ENCODE results near the gene SART3.

The SART3 gene, protein sequence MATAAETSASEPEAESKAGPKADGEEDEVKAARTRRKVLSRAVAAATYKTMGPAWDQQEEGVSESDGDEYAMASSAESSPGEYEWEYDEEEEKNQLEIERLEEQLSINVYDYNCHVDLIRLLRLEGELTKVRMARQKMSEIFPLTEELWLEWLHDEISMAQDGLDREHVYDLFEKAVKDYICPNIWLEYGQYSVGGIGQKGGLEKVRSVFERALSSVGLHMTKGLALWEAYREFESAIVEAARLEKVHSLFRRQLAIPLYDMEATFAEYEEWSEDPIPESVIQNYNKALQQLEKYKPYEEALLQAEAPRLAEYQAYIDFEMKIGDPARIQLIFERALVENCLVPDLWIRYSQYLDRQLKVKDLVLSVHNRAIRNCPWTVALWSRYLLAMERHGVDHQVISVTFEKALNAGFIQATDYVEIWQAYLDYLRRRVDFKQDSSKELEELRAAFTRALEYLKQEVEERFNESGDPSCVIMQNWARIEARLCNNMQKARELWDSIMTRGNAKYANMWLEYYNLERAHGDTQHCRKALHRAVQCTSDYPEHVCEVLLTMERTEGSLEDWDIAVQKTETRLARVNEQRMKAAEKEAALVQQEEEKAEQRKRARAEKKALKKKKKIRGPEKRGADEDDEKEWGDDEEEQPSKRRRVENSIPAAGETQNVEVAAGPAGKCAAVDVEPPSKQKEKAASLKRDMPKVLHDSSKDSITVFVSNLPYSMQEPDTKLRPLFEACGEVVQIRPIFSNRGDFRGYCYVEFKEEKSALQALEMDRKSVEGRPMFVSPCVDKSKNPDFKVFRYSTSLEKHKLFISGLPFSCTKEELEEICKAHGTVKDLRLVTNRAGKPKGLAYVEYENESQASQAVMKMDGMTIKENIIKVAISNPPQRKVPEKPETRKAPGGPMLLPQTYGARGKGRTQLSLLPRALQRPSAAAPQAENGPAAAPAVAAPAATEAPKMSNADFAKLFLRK

DNA sequence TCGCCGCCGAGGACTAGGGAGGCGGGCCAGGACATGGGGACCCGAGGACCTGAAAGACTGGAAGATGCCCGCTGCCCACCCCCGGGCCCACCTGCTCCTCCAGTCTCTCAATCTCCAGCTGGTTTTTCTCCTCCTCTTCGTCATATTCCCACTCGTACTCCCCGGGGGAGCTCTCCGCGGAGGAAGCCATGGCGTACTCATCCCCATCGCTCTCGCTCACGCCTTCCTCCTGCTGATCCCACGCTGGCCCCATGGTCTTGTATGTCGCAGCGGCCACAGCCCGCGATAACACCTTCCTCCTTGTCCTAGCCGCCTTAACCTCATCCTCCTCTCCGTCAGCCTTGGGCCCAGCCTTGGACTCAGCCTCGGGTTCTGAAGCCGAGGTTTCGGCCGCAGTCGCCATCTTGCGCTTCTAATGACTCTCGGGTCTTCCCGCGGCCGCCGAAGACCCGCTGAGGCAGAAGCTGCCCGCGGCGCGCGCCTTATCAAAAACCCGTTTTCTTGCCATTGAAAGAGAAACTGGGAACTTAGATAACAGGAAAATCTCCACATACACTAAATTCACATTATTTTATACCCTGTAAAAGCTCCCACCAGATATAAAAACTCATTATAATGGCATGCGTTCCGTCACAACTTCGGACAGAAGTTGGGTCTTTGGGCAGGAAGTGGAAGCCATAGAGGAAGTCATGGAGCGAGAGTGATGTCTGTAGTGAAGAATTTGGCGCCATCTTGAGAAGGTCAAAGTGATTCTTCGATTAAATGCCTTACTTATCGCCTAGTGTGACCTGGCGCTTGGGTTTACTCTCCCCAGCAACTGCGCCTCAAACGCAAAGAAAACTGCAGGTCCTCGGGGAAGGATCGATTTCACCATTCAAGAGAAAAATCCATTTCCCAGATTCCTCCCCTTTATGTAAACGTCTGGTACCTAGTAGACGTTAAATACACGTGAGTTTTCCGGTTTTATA is at the start of gene SART3:
Gene SART3 (minus strand): TSS at position 422 of the 968 bp plus-strand sequence. CDS start 19 bp downstream, at position 403.
- Mint-ChIP-seq H3K27ac (peak within 1 kb of the TSS; percentile 99), H3K4me1 (peaks cover 35 to 63% of the 10 kb centered on the region in 2 donors), H3K4me3 (peak within 1 kb of the TSS; percentile 99 to 100), H3K27me3 (no peaks in the 10 kb centered on the region), H3K36me3 (peaks cover 6 to 29% of the 10 kb centered on the region in 2 donors), H3K9me3 (no peaks in the 10 kb centered on the region)
- DNase-seq (peak; percentile 73), ATAC-seq (replicated peaks) (peak; percentile 49 to 60)

DNA sequence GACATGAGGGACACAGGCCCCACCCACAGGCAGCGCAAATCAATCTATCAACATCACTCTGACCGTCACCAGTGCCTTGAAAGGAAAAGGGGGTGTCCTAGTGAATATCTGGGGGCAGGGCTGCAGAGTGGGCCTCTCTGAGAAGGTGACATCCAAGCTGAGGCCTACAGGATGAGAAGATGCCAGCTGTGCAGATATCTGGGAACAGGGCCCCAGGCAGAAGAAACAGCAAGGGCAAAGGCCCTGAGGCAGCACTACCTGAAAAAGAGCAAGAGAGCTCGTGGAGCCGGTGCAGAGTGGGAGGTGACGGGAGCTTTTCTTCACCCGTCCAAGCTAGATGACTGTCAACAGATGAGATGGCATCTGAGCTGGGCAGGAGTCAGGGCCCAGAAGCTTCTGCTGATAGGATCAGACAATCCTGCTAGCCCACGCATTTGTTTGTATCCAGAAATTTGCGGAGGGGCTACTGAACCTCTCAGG is 49.4 kb upstream of the SART3 start:
- Mint-ChIP-seq H3K27me3 (peaks cover 6 to 20% of the 10 kb centered on the region in 2 donors), H3K4me1 (peaks cover 38 to 40% of the 10 kb centered on the region in 2 donors), H3K4me3 (no peak overlapping the region), H3K9me3 (peaks cover 0 to 2% of the 10 kb centered on the region in 2 donors), H3K27ac (peak overlapping the region; percentile 47), H3K36me3 (no peaks in the 10 kb centered on the region)
- DNase-seq (no peak), ATAC-seq (replicated peaks) (no peak)

DNA sequence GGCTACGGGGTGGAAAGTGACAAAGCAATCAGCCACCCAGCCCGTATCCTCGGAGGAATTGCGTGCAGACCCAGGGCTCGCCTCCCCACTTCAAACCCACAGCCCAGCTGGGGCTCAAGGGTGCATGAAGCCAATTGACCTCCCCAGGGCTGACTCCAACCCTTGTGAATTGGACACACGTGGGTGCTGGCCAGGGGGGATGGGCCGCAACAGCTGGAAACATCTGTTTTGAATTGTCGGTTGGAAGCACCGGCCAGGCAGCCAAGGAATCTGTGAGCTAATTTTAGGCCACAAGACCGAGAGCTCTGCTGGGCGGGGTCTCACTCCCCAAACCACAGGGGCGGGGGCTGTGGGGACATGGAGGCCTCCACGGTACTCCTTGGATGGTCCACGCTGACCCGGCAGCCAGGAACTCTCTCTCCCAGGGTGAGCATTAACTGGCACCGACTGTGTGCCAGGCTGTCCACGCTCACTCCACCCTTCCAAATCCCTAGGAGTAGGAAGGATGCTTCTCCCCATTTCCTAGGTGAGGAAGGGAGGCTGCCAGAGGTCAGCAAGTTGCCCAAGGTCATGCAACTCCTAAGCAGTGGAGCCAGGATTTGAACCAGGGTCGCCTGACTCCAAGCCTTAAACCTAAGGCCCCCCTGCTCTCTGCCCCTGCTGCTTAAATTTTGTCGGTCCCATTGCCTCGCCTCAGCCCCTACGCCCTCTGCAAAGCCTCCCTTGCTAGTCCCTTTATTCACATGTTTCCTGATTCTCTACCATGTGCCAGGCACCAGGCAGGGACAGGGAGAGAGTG is 48.8 kb upstream of the SART3 start:
- Mint-ChIP-seq H3K27ac (peak overlapping the region; percentile 47), H3K4me1 (peaks cover 41 to 44% of the 10 kb centered on the region in 2 donors)

DNA sequence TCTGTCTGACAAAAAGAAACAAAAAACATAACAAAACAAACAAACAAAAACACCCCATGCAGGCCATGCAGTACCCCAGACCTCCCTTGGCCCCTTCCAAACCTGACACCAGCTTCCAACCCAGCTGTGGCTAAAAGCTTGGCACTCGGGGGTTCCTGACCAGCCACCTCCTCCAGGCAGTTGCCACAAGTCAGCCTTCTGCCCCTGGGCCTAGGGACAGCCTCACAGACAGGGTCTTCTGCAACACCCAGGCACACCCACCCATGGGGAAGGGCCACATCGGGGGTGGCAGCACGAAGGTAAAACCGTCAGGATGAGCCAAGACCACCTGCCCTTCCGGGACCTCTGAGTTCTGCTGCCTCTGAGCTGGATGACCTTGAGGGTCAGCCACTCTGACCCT is 47.6 kb upstream of the SART3 start:
- Mint-ChIP-seq H3K4me3 (no peak overlapping the region), H3K4me1 (peaks cover 32 to 41% of the 10 kb centered on the region in 2 donors), H3K36me3 (no peaks in the 10 kb centered on the region), H3K9me3 (peaks cover 0 to 3% of the 10 kb centered on the region in 2 donors), H3K27ac (peak overlapping the region; percentile 42), H3K27me3 (peaks cover 8 to 27% of the 10 kb centered on the region in 2 donors)
- no peak for DNase-seq
- no peak for ATAC-seq (replicated peaks)

More for the DNA sequence above, 48.8 kb upstream of the SART3 start:
- peak; percentile 46 for DNase-seq
- ATAC-seq (replicated peaks), result peak; percentile 72 to 78
- H3K4me3 Mint-ChIP-seq, result no peak overlapping the region
- H3K36me3 Mint-ChIP-seq, result no peaks in the 10 kb centered on the region
- peaks cover 8 to 26% of the 10 kb centered on the region in 2 donors for H3K27me3 Mint-ChIP-seq
- H3K9me3 Mint-ChIP-seq, result peaks cover 0 to 3% of the 10 kb centered on the region in 2 donors

DNA sequence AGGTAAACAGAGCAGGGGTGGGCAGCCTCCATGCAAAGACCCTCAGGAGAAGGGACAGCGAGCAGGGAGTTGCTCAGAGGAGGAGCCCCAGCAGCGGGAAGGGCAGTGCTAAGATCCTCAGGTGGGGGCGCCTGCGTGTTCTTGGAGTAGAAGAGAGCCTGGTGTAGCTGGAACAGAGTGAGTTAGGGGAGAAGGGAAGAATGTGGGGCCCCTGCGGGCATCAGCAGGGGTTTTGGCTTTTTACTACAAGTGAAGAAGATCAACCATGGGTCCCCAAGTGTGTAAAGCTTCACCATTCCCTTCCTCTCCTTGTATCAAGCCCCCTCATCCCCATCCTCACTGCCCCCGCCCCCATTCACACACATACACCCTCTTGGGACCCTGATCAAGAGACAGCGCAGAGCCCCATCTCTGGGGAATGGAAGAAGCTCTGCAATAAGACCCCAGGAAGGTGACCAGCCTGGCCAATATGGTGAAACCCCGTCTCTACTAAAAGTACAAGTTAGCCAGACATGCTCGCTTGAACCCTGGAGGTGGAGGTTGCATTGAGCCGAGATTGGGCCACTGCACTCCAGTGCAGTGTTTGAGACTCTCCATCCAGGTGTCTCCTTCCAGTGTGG is 47.1 kb upstream of the SART3 start:
- H3K4me3 Mint-ChIP-seq, result no peak overlapping the region
- DNase-seq (no peak), ATAC-seq (replicated peaks) (no peak)
- H3K27me3 Mint-ChIP-seq, result peaks cover 8 to 27% of the 10 kb centered on the region in 2 donors
- H3K36me3 Mint-ChIP-seq, result no peaks in the 10 kb centered on the region
- peaks cover 27 to 35% of the 10 kb centered on the region in 2 donors for H3K4me1 Mint-ChIP-seq
- peak overlapping the region; percentile 42 for H3K27ac Mint-ChIP-seq
- H3K9me3 Mint-ChIP-seq, result peaks cover 0 to 3% of the 10 kb centered on the region in 2 donors

DNA sequence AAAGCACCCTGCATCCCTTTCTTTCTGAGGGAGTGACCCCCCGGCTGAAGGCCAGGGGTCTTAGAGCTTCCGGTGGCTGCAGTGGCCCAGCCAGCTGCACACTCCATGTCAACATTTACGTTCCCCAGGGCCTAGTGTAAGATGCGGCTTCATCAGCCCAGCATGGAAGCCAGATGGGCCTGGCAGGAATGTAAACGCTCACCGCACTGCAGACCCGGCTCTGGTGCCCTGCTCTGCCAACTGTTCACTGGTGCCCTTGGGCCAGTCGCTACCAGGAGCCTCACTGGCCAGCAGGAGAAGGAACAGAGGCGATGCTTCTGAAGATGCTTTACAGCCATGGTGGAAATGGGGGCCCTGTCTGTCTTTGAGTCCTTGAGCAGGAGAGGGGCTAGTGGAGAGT is 45.5 kb upstream of the SART3 start:
- DNase-seq (no peak), ATAC-seq (replicated peaks) (no peak)
- H3K27me3 Mint-ChIP-seq, result peaks cover 8 to 27% of the 10 kb centered on the region in 2 donors
- H3K4me1 Mint-ChIP-seq, result peaks cover 16 to 19% of the 10 kb centered on the region in 2 donors
- H3K27ac Mint-ChIP-seq, result no peak overlapping the region
- H3K9me3 Mint-ChIP-seq, result peaks cover 0 to 3% of the 10 kb centered on the region in 2 donors
- no peaks in the 10 kb centered on the region for H3K36me3 Mint-ChIP-seq
- no peak overlapping the region for H3K4me3 Mint-ChIP-seq

DNA sequence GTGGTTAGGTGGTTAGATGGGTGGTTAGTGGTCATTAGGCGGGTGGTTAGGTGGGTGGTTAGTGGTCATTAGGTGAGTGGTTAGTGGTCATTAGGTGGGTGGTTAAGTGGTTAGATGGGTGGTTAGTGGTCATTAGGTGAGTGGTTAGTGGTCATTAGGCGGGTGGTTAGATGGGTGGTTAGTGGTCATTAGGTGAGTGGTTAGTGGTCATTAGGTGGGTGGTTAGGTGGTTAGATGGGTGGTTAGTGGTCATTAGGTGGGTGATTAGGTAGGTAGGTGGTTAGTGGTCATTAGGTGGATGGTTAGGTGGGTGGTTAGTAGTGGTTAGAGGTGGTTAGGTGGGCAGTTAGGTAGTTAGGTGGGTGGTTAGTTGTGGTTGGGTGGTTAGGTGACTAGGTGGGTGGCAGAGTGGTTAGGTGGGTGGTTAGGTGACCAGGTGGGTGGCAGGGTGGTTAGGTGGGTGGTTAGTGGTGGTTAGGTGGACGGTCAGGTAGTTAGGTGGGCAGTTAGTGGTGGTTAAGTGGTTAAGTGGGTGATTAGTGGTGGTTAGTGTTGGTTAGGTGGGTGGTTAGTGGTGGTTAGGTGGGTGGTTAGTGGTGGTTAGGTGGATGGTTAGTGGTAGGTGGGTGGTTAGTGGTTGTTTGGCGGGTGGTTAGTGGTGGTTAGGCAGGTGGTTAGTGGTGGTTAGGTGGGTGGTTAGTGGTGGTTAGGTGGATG is 44.9 kb upstream of the SART3 start:
- peaks cover 8 to 27% of the 10 kb centered on the region in 2 donors for H3K27me3 Mint-ChIP-seq
- peak overlapping the region in 1 of 2 donors; percentile 10 for H3K4me3 Mint-ChIP-seq

DNA sequence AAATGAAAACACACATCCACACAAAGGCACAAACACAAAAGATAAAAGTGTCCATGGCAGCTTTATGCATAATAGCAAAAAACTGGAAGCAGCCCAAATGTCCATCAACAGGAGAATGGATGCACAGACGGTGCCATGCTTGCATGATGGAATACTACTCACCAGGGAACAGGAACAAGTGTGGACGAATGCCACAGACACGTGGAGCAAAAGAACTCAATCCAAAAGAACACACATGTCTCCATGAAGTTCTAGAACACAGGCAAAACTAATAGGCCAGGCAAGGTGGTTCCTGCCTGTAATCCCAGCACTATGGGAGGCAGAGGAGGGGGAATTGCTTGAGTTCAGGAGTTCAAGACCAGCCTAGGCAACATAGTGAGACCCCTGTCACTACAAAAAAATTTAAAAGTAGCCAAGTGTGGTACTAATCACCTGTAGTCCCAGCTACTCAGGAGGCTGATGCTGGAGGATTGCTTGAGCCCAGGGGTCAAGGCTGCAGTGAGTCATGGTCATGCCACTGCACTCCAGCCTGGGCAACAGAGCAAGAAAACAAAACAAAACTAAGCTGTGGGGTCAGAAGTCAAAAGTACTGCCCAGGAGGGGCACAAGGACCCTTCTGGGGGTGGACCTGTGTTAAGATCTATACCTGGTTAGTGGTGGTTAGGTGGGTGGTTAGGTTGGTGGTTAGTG is 44.2 kb upstream of the SART3 start:
- H3K4me3 Mint-ChIP-seq, result peak overlapping the region in 1 of 2 donors; percentile 18

More for the DNA sequence above, 44.9 kb upstream of the SART3 start:
- DNase-seq (no peak), ATAC-seq (replicated peaks) (no peak)
- Mint-ChIP-seq H3K27ac (peak overlapping the region; percentile 44), H3K36me3 (no peaks in the 10 kb centered on the region), H3K9me3 (peaks cover 0 to 3% of the 10 kb centered on the region in 2 donors), H3K4me1 (peaks cover 16 to 19% of the 10 kb centered on the region in 2 donors)

DNA sequence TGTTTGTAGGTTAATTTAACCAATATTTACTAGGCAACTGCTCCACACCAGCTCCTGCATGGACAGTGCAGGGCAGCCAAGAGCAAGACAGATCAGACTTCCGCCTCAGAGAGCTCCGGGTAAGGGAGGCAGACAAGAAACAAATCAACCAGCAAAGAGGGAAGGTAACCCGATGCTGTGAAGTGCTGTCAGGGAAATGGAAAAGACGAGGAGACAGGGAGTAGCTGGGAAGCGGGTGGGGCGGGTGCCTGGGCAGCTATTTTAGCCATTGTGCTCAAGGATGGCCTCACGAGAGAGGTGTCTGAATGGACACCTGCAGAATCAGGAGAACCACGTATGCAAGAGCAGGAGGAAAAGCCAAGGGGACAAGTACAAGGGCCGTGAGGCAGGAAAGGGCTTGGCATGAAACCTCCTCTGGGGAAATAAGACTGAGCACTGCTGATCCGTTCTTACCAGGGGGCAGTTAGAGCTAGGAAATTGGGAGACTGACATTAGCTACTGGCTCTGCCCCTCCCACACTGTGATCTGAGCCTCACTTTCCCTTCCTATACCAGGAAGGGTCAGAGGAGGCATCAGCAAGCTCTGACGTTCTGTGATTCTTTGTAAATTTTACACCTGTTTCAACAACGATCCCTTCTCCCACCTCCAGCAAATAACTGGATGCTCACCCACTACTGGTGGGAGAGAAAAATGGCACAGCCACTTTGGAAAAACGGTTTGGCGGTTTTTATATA is 43.4 kb upstream of the SART3 start:
- Mint-ChIP-seq H3K36me3 (no peaks in the 10 kb centered on the region), H3K27ac (no peak overlapping the region), H3K27me3 (peaks cover 8 to 27% of the 10 kb centered on the region in 2 donors), H3K4me3 (no peak overlapping the region), H3K4me1 (peaks cover 12 to 13% of the 10 kb centered on the region in 2 donors), H3K9me3 (peaks cover 0 to 3% of the 10 kb centered on the region in 2 donors)
- ATAC-seq (replicated peaks) (no peak), DNase-seq (no peak)

More for the DNA sequence above, 44.2 kb upstream of the SART3 start:
- Mint-ChIP-seq H3K27me3 (peaks cover 8 to 27% of the 10 kb centered on the region in 2 donors), H3K9me3 (peaks cover 0 to 3% of the 10 kb centered on the region in 2 donors), H3K36me3 (no peaks in the 10 kb centered on the region), H3K27ac (peak overlapping the region; percentile 44), H3K4me1 (peaks cover 13 to 14% of the 10 kb centered on the region in 2 donors)
- DNase-seq (no peak), ATAC-seq (replicated peaks) (peak; percentile 43 to 50)

DNA sequence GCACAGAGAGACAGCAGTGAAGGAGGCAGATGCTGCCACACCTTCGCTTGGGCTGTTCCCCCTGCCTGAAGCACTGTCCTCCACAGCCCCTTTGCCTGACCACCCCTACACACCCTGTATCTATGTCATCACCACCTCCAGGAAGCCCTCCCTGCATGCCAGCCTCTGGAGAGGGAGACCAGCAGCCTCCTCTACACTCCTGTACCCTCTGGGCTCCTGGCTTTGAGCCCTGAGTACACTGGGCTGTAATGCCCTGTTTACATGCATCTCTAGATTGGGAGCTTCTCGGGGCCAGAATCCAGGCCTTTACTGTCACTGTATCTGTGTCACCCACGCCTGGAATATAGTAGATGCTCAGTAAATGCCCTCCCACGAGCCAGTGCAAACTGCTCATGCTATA is 42.8 kb upstream of the SART3 start:
- no peak for DNase-seq
- H3K27ac Mint-ChIP-seq, result no peak overlapping the region
- peaks cover 8 to 25% of the 10 kb centered on the region in 2 donors for H3K27me3 Mint-ChIP-seq
- no peaks in the 10 kb centered on the region for H3K36me3 Mint-ChIP-seq
- H3K9me3 Mint-ChIP-seq, result peaks cover 0 to 3% of the 10 kb centered on the region in 2 donors
- no peak overlapping the region for H3K4me3 Mint-ChIP-seq
- peaks cover 12 to 13% of the 10 kb centered on the region in 2 donors for H3K4me1 Mint-ChIP-seq
- no peak for ATAC-seq (replicated peaks)
